CD8-positive, alpha-beta memory T cell (primary cell): Measurements from ENCODE around the gene CNIH2. TPM values are rescaled to one million over a fixed set of nuclear protein-coding genes. Genes with fewer than 3 reads are reported as not detected.
A peak's percentile ranks its signal among the peaks of the same experiment; 100 is the strongest.

Source experiments
- CTCF ChIA-PET: fragments of 350-600 bp; sonication (Branson Sonifier 250); formaldehyde crosslinking; loops from one replicate; lab custom pipeline; 2021; ENCODE audit warnings: antibody characterized with exemption; lab: Charles Lee
- POLR2A ChIA-PET: fragments of 350-600 bp; sonication (Branson Sonifier 250); formaldehyde crosslinking; loops from one replicate; lab custom pipeline; 2021; ENCODE audit warnings: antibody characterized with exemption; lab: Charles Lee
- DNase-seq, 5 donors: peaks; one replicate each; pipeline versions ENCODE4 v3.0.0 to v3.0.0-alpha.2; 2020 to 2022; ENCODE audit warnings: mixed read lengths in 1 of 5
- H3K27ac ChIP-seq: one replicate; pipeline ENCODE4 v1.7.0; 2013; ENCODE audit warnings: low read depth, mild to moderate bottlenecking, low read length, moderate library complexity
- H3K27me3 ChIP-seq: 2 replicates; pipeline ENCODE4 v1.7.0; 2013; ENCODE audit warnings: low read length, mild to moderate bottlenecking; ENCODE audit not compliant: insufficient read depth, poor library complexity, severe bottlenecking
- H3K36me3 ChIP-seq: 2 replicates; pipeline ENCODE4 v1.7.0; 2013; ENCODE audit warnings: mild to moderate bottlenecking, low read length, moderate library complexity; ENCODE audit not compliant: insufficient read depth
- H3K4me1 ChIP-seq: 2 replicates; pipeline ENCODE4 v1.7.0; 2013; ENCODE audit warnings: mild to moderate bottlenecking, low read length, moderate library complexity; ENCODE audit not compliant: insufficient read depth
- H3K4me3 ChIP-seq: 2 replicates; pipeline ENCODE4 v1.7.0; 2013; ENCODE audit warnings: mild to moderate bottlenecking, low read length
- H3K9me3 ChIP-seq: 2 replicates; pipeline ENCODE4 v1.7.0; 2013; ENCODE audit warnings: mild to moderate bottlenecking, low read length
- H3K27ac Mint-ChIP-seq, 8 donors: one replicate each; pipeline ENCODE4 v1.8.0; 2020 to 2021; ENCODE audit warnings: mixed read lengths in 8 of 8, mild to moderate bottlenecking in 6 of 8, inconsistent platforms in 3 of 8, moderate library complexity in 3 of 8
- H3K27me3 Mint-ChIP-seq, 2 donors: one replicate each; pipeline ENCODE4 v1.8.0; 2020 to 2021; ENCODE audit warnings: mixed read lengths in 2 of 2, mild to moderate bottlenecking in 1 of 2, moderate library complexity in 1 of 2
- H3K36me3 Mint-ChIP-seq, 3 donors: one replicate each; pipeline ENCODE4 v1.8.0; 2020 to 2021; ENCODE audit warnings: mixed read lengths in 3 of 3, inconsistent platforms in 1 of 3, mild to moderate bottlenecking in 1 of 3
- H3K4me1 Mint-ChIP-seq, 3 donors: one replicate each; pipeline ENCODE4 v1.8.0; 2020 to 2021; ENCODE audit warnings: mixed read lengths in 3 of 3, inconsistent platforms in 1 of 3, mild to moderate bottlenecking in 1 of 3
- H3K4me3 Mint-ChIP-seq, 7 donors: one replicate each; pipeline ENCODE4 v1.8.0; 2020 to 2021; ENCODE audit warnings: mixed read lengths in 7 of 7, mild to moderate bottlenecking in 6 of 7, moderate library complexity in 4 of 7, inconsistent platforms in 2 of 7
- H3K9me3 Mint-ChIP-seq, 5 donors: one replicate each; pipeline ENCODE4 v1.8.0; 2020 to 2022; ENCODE audit warnings: mixed read lengths in 5 of 5, mild to moderate bottlenecking in 3 of 5, moderate library complexity in 2 of 5, inconsistent platforms in 1 of 5
- polyA plus RNA-seq: library from polyadenylated mRNA; unstranded; fragments of 300-500 nt; fragmentation: Illumina TruSeq; gene quantifications from one replicate; pipeline ENCODE4 v1.2.3, GENCODE V29; 2021
- total RNA-seq, 2 experiments: library from RNA; stranded (reverse); gene quantifications; one replicate each; pipeline ENCODE4 v1.2.3, GENCODE V29; 2021

CNIH2 gene
- total and polyA plus RNA-seq, 3 experiments from 2014 or later = 2.7 to 2.8 TPM; not detected in 1

- peaks cover 10% of the 10 kb centered on the region for H3K36me3 ChIP-seq
- ChIA-PET CTCF (interaction anchor here (0.6 to 3.3 kb wide), 3 partner anchors 43 to 279 kb away, joined by 3 to 16 read pairs (median 4); no protein-coding TSS in a partner anchor), POLR2A (interaction anchor here (1.0 to 1.4 kb wide), 2 partner anchors 11 to 23 kb away, joined by 3 to 8 read pairs; partner anchors contain the start of gene YIF1A)
Observed at GRCh38 chr11:66265531-66266377, 12.2 kb upstream of the CNIH2 start.

GRCh38 chr11:66266378-66267038 lies 11.5 kb upstream of the CNIH2 start:
- Mint-ChIP-seq H3K4me3 (peak overlapping the region; percentile 50 to 97 (median 94)), H3K27me3 (peaks cover 0 to 7% of the 10 kb centered on the region in 2 donors), H3K27ac (peak overlapping the region in 6 of 8 donors; percentile 77 to 96 (median 90)), H3K4me1 (peaks cover 31 to 37% (median 35%) of the 10 kb centered on the region in 3 donors), H3K36me3 (peaks cover 0 to 56% (median 3%) of the 10 kb centered on the region in 3 donors), H3K9me3 (no peaks in the 10 kb centered on the region)
- no peak for DNase-seq
- no peaks in the 10 kb centered on the region for H3K27me3 ChIP-seq
- H3K27ac ChIP-seq = no peak overlapping the region
- H3K4me1 ChIP-seq = peaks cover 21% of the 10 kb centered on the region
- CTCF ChIA-PET = interaction anchor here (1.2 to 3.3 kb wide), 2 partner anchors 44 to 45 kb away, joined by 3 to 16 read pairs; no protein-coding TSS in a partner anchor
- peaks cover 10% of the 10 kb centered on the region for H3K36me3 ChIP-seq
- no peaks in the 10 kb centered on the region for H3K9me3 ChIP-seq
- POLR2A ChIA-PET = interaction anchor here (1.0 to 1.4 kb wide), 2 partner anchors 11 to 22 kb away, joined by 3 to 8 read pairs; partner anchors contain the start of gene YIF1A
- H3K4me3 ChIP-seq = no peak overlapping the region

More at GRCh38 chr11:66265531-66266377, 12.2 kb upstream of the CNIH2 start:
- peaks cover 0 to 5% of the 10 kb centered on the region in 2 donors for H3K27me3 Mint-ChIP-seq
- no peak overlapping the region for H3K4me3 ChIP-seq
- H3K27me3 ChIP-seq = no peaks in the 10 kb centered on the region
- no peaks in the 10 kb centered on the region for H3K9me3 ChIP-seq
- peaks cover 0 to 59% (median under 1%) of the 10 kb centered on the region in 3 donors for H3K36me3 Mint-ChIP-seq
- peaks cover 27 to 34% (median 32%) of the 10 kb centered on the region in 3 donors for H3K4me1 Mint-ChIP-seq
- H3K27ac Mint-ChIP-seq = no peak overlapping the region
- no peak overlapping the region for H3K27ac ChIP-seq
- peaks cover 16% of the 10 kb centered on the region for H3K4me1 ChIP-seq
- H3K4me3 Mint-ChIP-seq = peak overlapping the region in 2 of 7 donors; percentile 9 to 43
- no peaks in the 10 kb centered on the region for H3K9me3 Mint-ChIP-seq
- DNase-seq = no peak

GRCh38 chr11:66267039-66267378 lies 11.0 kb upstream of the CNIH2 start:
- ChIA-PET POLR2A (interaction anchor here (1.4 to 2.2 kb wide), 3 partner anchors 22 to 46 kb away, joined by 7 to 9 read pairs (median 8); partner anchors contain the start of gene YIF1A), CTCF (interaction anchor here (1.7 to 3.3 kb wide), 3 partner anchors 16 to 45 kb away, joined by 6 to 16 read pairs (median 8); no protein-coding TSS in a partner anchor)
- Mint-ChIP-seq H3K4me1 (peaks cover 36 to 42% (median 40%) of the 10 kb centered on the region in 3 donors), H3K9me3 (no peaks in the 10 kb centered on the region), H3K36me3 (peaks cover 0 to 56% (median 3%) of the 10 kb centered on the region in 3 donors), H3K4me3 (peak overlapping the region; percentile 52 to 97 (median 94)), H3K27ac (peak overlapping the region; percentile 56 to 96 (median 83)), H3K27me3 (peaks cover 0 to 7% of the 10 kb centered on the region in 2 donors)
- Histone ChIP-seq H3K4me1 (peaks cover 26% of the 10 kb centered on the region), H3K9me3 (no peaks in the 10 kb centered on the region), H3K4me3 (peak overlapping the region; percentile 73), H3K36me3 (peaks cover 11% of the 10 kb centered on the region), H3K27ac (no peak overlapping the region), H3K27me3 (no peaks in the 10 kb centered on the region)
- DNase-seq = no peak

GRCh38 chr11:66267379-66268243 lies 10.4 kb upstream of the CNIH2 start:
- Mint-ChIP-seq H3K27me3 (peaks cover 0 to 7% of the 10 kb centered on the region in 2 donors), H3K4me1 (peaks cover 42 to 48% (median 46%) of the 10 kb centered on the region in 3 donors), H3K4me3 (peak overlapping the region; percentile 90 to 97 (median 95)), H3K9me3 (no peaks in the 10 kb centered on the region), H3K36me3 (peaks cover 3 to 56% (median 5%) of the 10 kb centered on the region in 3 donors), H3K27ac (peak overlapping the region; percentile 94 to 99 (median 98))
- H3K4me3 ChIP-seq = peak overlapping the region; percentile 73
- H3K4me1 ChIP-seq = peaks cover 32% of the 10 kb centered on the region
- H3K27ac ChIP-seq = peak overlapping the region; percentile 71
- peaks cover 16% of the 10 kb centered on the region for H3K36me3 ChIP-seq
- POLR2A ChIA-PET = interaction anchor here (0.8 to 2.2 kb wide), 7 partner anchors 12 to 406 kb away, joined by 3 to 9 read pairs (median 3); partner anchors contain the start of genes CCDC85B and YIF1A
- no peaks in the 10 kb centered on the region for H3K9me3 ChIP-seq
- H3K27me3 ChIP-seq = no peaks in the 10 kb centered on the region
- peak; percentile 79 to 90 (median 82) for DNase-seq
- CTCF ChIA-PET = interaction anchor here (1.2 to 3.3 kb wide), 5 partner anchors 15 to 222 kb away, joined by 3 to 16 read pairs (median 6); no protein-coding TSS in a partner anchor

- POLR2A ChIA-PET = interaction anchor here (0.8 to 2.2 kb wide), 7 partner anchors 11 to 407 kb away, joined by 3 to 9 read pairs (median 3); partner anchors contain the start of genes CCDC85B and YIF1A
- no peaks in the 10 kb centered on the region for H3K27me3 ChIP-seq
- Mint-ChIP-seq H3K27me3 (peaks cover 0 to 7% of the 10 kb centered on the region in 2 donors), H3K4me3 (peak within 1 kb of the TSS; percentile 90 to 97 (median 95)), H3K4me1 (peaks cover 50 to 56% (median 54%) of the 10 kb centered on the region in 3 donors), H3K27ac (peak within 1 kb of the TSS; percentile 94 to 99 (median 98)), H3K9me3 (no peaks in the 10 kb centered on the region), H3K36me3 (peaks cover 7 to 57% (median 7%) of the 10 kb centered on the region in 3 donors)
- H3K4me3 ChIP-seq = peak within 1 kb of the TSS; percentile 73
- H3K27ac ChIP-seq = peak within 1 kb of the TSS; percentile 71
- H3K36me3 ChIP-seq = peaks cover 24% of the 10 kb centered on the region
- H3K4me1 ChIP-seq = peaks cover 40% of the 10 kb centered on the region
- H3K9me3 ChIP-seq = no peaks in the 10 kb centered on the region
- DNase-seq = peak; percentile 99 to 100 (median 100)
- CTCF ChIA-PET = interaction anchor here (1.2 to 3.3 kb wide), 5 partner anchors 14 to 223 kb away, joined by 3 to 16 read pairs (median 6); no protein-coding TSS in a partner anchor
Observed at GRCh38 chr11:66268244-66268951, 9.6 kb upstream of the CNIH2 start, which contains the start of gene RAB1B. Gene RAB1B, plus strand, starts transcription at chr11:66268639. Its CDS starts 41 bp downstream, at chr11:66268680.
